HepG2 (cell line): ENCODE results near the gene NRSN2. TPM values are rescaled to one million over a fixed set of nuclear protein-coding genes. Genes with fewer than 3 reads are reported as not detected.

Experiments used
- ASH2L ChIP-seq: fragments of 300-600, 200-600 bp; sonication (generic); IDR thresholded peaks from 2 replicates; pipeline ENCODE4 v1.7.0; 2017; ENCODE audit warnings: low read depth, mild to moderate bottlenecking, moderate library complexity, mixed read lengths, low read length; ENCODE audit not compliant: insufficient read length
- ATF7-NPFF ChIP-seq: sonication (generic); formaldehyde crosslinking; IDR thresholded peaks from 2 replicates; pipeline ENCODE4 v1.8.1; 2023; ENCODE audit warnings: mild to moderate bottlenecking, low read depth, missing genetic modification reagents, moderate library complexity
- DNMT1 ChIP-seq: sonication (generic); formaldehyde crosslinking; IDR thresholded peaks from 2 replicates; pipeline ENCODE4 v1.5.1; 2020; ENCODE audit warnings: mild to moderate bottlenecking, missing genetic modification reagents
- HDAC6 ChIP-seq: fragments of 200-600 bp; sonication (generic); IDR thresholded peaks from 2 replicates; pipeline ENCODE4 v1.7.0; 2017; ENCODE audit warnings: mild to moderate bottlenecking, antibody characterized with exemption, low read length, low read depth
- PPARG ChIP-seq: conservative IDR thresholded peaks from 2 replicates; pipeline ENCODE4 v1.6.1; 2016; ENCODE audit warnings: missing biosample characterization, missing genetic modification reagents
- RAD21 ChIP-seq: fragments of 450-650 bp; formaldehyde crosslinking; IDR thresholded peaks from 2 replicates; pipeline ENCODE4 v1.5.0; 2020; ENCODE audit warnings: mild to moderate bottlenecking
- ZIK1 ChIP-seq: sonication (generic); formaldehyde crosslinking; IDR thresholded peaks from 2 replicates; pipeline ENCODE4 v1.5.0; 2020; ENCODE audit warnings: mild to moderate bottlenecking, low read depth, missing genetic modification reagents, borderline replicate concordance
- ZNF263 ChIP-seq: sonication (generic); formaldehyde crosslinking; IDR thresholded peaks from 2 replicates; pipeline ENCODE4 v1.4.0; 2020; ENCODE audit warnings: missing genetic modification reagents
- ZNF496 ChIP-seq: sonication (generic); formaldehyde crosslinking; IDR thresholded peaks from 2 replicates; pipeline ENCODE4 v1.8.1; 2023; ENCODE audit warnings: mild to moderate bottlenecking, moderate library complexity, missing genetic modification reagents; ENCODE audit not compliant: insufficient replicate concordance
- ZNF646 ChIP-seq: sonication (generic); formaldehyde crosslinking; IDR thresholded peaks from 2 replicates; pipeline ENCODE4 v1.9.0; 2021; ENCODE audit warnings: mild to moderate bottlenecking, missing genetic modification reagents
- polyA plus RNA-seq, 8 experiments: library from polyadenylated mRNA; depleted of rRNA in 3 of 8; stranded (reverse) in 7 of 8; unstranded in 1 of 8; fragments of >200 nt; fragmentation: Illumina TruSeq in 4 of 8; extraction: Trizol in 4 of 8; gene quantifications; 2 replicates each; pipeline versions ENCODE4 v1.2.1 to v1.2.3, GENCODE V29; 2011 to 2016; ENCODE audit warnings: low read depth in 4 of 8, missing spikeins in 1 of 8, mixed read lengths in 1 of 8; ENCODE audit not compliant: insufficient read depth in 1 of 8
- total RNA-seq, 5 experiments: library from RNA; depleted of rRNA; stranded (reverse); fragments of >200 nt; fragmentation: Illumina TruSeq; extraction: Trizol; gene quantifications; 2 replicates each; pipeline ENCODE4 v1.2.3, GENCODE V29; 2016; ENCODE audit warnings: low read depth in 1 of 5
- TF ChIP-seq, protein P1 (sequence below): sonication (generic); formaldehyde crosslinking; IDR thresholded peaks from 2 replicates; pipeline ENCODE4 v1.4.0; 2020; ENCODE audit warnings: missing genetic modification reagents
- TF ChIP-seq, protein P2 (sequence below): sonication (generic); formaldehyde crosslinking; IDR thresholded peaks from 2 replicates; pipeline ENCODE4 v1.4.0; 2020; ENCODE audit warnings: missing genetic modification reagents, borderline replicate concordance

Gene NRSN2
- total and polyA plus RNA-seq, 2 of the 13 experiments (the other 11 are each of a cell fraction or from before 2014, with no cell fraction given): 32.3 to 49.4 TPM

DNA sequence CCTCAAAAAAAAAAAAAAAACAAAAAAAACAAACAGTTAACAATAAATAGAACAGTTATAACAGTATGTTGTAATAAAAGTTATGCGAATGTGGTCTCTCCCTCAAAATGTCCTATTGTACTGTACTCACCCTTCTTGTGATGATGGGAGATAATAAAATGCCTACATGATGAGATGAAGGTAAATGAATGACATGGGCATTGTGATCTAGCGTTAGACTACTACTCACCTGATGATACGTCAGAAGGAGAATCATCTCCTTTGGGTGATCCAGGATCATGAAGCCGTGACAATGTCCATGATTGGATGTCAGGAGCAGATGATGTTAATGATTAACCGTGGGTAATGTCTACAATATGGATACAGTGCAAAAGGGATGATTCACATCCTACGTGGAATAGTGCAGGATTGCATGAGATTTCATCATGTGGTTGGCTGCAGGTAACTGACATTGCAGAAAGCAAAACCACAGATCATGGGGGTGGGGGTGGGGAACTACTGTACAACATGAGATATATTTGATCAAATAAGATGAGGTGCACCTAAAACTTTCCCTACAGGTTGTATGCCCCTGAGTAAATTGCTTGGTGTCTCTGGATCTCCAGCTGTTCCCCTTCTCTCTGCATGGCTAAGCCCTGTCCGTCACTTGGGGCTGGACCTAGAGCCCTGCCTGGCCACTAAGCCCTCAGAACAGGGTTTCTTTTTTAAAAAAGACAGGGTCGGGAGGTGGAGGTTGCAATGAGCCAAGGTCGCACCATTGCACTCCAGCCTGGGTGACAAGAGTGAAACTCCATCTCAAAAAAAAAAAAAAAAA is 55.0 kb downstream of the NRSN2 start (continued):
- TF ChIP-seq ZNF646 (no peak), ZIK1 (CRISPR knock-in tag) (no peak), HDAC6 (no peak), ZNF496 (CRISPR knock-in tag) (no peak), DNMT1 (CRISPR knock-in tag) (no peak), ASH2L (peak; percentile 72), ATF7-NPFF (CRISPR knock-in tag) (no peak), PPARG (CRISPR knock-in tag) (peak; percentile 70), ZNF263 (CRISPR knock-in tag) (peak; percentile 50; the same call in 1 of the 2 replicates), RAD21 (CRISPR knock-in tag) (peak; percentile 36; the same call in 1 of the 2 replicates)
- TF ChIP-seq, protein P1, sequence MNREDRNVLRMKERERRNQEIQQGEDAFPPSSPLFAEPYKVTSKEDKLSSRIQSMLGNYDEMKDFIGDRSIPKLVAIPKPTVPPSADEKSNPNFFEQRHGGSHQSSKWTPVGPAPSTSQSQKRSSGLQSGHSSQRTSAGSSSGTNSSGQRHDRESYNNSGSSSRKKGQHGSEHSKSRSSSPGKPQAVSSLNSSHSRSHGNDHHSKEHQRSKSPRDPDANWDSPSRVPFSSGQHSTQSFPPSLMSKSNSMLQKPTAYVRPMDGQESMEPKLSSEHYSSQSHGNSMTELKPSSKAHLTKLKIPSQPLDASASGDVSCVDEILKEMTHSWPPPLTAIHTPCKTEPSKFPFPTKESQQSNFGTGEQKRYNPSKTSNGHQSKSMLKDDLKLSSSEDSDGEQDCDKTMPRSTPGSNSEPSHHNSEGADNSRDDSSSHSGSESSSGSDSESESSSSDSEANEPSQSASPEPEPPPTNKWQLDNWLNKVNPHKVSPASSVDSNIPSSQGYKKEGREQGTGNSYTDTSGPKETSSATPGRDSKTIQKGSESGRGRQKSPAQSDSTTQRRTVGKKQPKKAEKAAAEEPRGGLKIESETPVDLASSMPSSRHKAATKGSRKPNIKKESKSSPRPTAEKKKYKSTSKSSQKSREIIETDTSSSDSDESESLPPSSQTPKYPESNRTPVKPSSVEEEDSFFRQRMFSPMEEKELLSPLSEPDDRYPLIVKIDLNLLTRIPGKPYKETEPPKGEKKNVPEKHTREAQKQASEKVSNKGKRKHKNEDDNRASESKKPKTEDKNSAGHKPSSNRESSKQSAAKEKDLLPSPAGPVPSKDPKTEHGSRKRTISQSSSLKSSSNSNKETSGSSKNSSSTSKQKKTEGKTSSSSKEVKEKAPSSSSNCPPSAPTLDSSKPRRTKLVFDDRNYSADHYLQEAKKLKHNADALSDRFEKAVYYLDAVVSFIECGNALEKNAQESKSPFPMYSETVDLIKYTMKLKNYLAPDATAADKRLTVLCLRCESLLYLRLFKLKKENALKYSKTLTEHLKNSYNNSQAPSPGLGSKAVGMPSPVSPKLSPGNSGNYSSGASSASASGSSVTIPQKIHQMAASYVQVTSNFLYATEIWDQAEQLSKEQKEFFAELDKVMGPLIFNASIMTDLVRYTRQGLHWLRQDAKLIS (CRISPR knock-in tag): peak; percentile 18; the same call in 1 of the 2 replicates
- TF ChIP-seq, protein P2, sequence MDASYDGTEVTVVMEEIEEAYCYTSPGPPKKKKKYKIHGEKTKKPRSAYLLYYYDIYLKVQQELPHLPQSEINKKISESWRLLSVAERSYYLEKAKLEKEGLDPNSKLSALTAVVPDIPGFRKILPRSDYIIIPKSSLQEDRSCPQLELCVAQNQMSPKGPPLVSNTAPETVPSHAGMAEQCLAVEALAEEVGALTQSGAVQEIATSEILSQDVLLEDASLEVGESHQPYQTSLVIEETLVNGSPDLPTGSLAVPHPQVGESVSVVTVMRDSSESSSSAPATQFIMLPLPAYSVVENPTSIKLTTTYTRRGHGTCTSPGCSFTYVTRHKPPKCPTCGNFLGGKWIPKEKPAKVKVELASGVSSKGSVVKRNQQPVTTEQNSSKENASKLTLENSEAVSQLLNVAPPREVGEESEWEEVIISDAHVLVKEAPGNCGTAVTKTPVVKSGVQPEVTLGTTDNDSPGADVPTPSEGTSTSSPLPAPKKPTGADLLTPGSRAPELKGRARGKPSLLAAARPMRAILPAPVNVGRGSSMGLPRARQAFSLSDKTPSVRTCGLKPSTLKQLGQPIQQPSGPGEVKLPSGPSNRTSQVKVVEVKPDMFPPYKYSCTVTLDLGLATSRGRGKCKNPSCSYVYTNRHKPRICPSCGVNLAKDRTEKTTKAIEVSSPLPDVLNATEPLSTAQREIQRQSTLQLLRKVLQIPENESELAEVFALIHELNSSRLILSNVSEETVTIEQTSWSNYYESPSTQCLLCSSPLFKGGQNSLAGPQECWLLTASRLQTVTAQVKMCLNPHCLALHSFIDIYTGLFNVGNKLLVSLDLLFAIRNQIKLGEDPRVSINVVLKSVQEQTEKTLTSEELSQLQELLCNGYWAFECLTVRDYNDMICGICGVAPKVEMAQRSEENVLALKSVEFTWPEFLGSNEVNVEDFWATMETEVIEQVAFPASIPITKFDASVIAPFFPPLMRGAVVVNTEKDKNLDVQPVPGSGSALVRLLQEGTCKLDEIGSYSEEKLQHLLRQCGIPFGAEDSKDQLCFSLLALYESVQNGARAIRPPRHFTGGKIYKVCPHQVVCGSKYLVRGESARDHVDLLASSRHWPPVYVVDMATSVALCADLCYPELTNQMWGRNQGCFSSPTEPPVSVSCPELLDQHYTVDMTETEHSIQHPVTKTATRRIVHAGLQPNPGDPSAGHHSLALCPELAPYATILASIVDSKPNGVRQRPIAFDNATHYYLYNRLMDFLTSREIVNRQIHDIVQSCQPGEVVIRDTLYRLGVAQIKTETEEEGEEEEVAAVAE (CRISPR knock-in tag): peak; percentile 66; the same call in 1 of the 2 replicates
